Esophagus squamous epithelium (tissue), 4 donors: ENCODE measurements around the gene PTPRN2.

Source experiments
- CTCF ChIP-seq, 6 experiments: fragments of 450-650 bp in 4 of 6; fragments of 200-600 bp in 2 of 6; sonication (generic) in 2 of 6; IDR thresholded peaks; one replicate each; pipeline ENCODE4 v1.5.1; 2016 to 2019; ENCODE audit warnings: antibody characterized with exemption in 6 of 6, mild to moderate bottlenecking in 4 of 6, moderate library complexity in 4 of 6
- POLR2A ChIP-seq, 4 donors: fragments of 450-650 bp; IDR thresholded peaks; one replicate each; pipeline ENCODE4 v1.6.1; 2017; ENCODE audit warnings: antibody characterized with exemption in 4 of 4, mild to moderate bottlenecking in 4 of 4, moderate library complexity in 3 of 4

- TF ChIP-seq CTCF (IDR thresholded peaks at IDR 0.05) (no peak), POLR2A (IDR thresholded peaks at IDR 0.05) (no peak)
These were observed 88.6 kb downstream of the PTPRN2 start for GRCh38 chr7:158499082-158499455.
